Measurements from ENCODE around the gene GRIK5.
A peak's percentile ranks its signal among the peaks of the same experiment; 100 is the strongest.

Gene GRIK5

DNA sequence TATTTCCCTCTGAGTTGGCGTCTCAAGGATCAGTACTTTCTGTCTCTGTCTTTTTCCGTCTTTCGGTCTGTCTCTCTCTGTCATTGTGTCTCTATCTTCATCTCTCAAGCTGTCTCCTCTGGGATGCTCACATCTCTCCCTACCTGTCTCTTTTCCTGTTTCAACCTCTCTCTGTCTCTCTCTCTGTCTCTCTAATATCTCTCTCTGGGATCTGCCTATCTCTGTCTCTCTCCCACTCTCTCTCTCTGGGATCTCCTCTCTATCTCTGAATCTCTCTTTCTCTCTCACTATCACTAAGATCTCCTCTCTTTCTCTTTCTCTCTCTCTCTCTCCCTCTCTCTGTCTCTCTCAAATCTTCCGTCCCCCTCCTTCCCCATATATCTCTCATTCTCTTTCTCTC, 80.0 kb downstream of the GRIK5 start:
- no peak for DNase-seq

DNA sequence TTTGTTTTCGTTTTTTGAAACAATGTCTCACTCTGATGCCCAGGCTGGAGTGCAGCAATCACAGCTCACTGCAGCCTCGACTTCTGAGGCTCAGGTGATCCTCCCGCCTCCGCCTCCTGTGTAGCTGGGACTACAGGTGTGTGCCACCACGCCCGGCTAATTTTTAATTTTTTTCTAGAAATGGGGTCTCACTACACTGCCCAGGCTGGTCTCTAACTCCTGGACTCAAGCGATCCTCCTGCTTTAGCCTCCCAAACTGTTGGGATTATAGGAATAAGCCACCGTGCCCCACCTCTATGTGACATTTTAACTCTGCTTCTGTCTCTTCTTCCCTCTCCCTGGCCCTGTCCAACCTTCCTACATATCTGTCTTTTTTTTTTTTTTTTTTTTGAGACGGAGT, 81.1 kb downstream of the GRIK5 start:
- DNase-seq: no peak

DNA sequence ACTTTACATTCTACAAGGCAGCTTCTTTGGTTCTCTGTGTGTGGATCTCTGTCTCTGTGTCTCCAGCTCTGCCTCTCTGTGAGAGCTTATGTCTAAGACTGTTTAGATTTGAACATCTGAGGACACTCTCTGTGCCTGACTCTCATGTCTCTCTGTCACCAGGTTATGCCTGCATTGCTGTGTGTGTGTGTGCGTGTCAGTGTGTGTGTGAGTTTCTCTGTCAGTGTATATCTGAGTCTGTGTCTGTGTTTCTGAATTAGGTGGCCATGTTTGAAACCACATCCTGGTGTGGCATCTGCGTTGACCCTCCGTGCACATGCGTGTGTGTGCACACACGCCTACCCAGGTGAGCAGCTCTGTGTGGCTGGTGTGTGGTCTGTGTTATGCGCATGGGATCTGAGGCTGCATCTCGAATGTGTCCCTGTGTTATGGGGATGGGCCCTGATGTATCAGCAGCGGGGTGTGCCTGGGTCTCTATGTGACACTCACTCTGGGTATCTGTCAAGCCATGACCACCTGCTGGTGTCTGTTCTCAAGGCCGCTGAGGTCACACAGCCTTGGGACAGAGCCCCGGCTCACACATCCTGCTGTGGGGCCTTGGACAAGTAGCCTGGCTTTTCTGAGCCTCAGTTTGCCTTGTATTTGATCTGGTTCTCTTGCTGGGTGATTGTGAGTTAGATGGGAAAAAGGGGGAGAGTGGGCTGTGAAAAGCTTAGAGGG, 82.7 kb downstream of the GRIK5 start:
- no peak for DNase-seq

DNA sequence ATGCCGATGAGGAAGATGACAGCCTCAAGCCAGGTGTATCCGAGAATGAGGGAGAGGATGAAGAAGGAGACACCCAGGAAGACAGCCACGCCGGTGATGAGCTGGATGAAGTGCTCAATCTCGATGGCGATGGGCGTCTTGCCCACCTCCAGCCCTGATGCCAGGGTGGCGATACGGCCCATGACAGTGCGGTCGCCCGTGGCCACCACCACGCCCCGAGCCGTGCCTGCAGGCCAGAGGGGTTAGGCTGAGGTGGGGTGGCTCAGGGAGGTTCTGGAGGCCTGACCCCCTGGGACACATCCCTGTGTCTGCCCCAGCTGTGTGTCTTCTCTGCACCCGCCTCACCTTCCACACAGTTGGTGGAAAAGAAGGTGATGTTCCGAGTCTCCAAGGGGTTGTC, 85.0 kb downstream of the GRIK5 start:
- DNase-seq: no peak

DNA sequence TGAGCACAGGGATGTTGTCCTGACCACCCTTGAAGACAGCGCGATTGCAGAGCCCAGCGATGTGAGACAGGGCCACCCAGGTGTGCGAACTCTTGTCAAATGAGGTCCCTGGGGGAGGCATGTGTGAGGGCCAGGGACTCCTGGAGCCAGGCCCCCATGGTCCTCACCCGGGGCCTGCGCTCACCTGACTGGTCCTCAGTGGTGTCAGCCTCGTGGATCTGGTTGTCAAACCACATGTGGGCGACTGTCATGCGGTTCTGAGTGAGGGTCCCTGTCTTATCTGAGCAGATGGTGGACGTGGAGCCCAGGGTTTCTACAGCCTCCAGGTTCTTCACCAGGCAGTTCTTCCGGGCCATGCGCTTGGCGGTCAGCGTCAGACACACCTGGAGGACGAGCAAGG, 88.3 kb downstream of the GRIK5 start:
- DNase-seq: no peak

DNA sequence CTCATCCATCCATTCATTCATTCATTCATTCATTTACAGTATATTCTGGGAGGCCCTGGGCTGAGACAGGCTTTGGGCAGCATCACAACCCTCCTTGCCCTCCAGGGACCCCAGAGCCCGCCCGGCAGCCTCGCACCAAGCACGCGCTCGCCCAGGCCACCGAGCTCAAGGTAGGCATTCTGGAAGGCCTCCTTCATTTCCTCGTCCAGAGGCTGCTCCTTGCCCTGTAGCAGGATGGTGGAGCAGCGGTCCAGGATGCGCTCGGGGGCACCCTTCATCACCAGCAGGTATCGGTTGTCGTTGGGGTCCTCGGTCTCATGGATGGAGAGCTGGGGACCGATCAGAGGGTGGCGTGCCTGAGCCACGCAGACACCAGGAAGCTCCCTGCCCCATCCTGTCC, 91.5 kb downstream of the GRIK5 start:
- no peak for DNase-seq

DNA sequence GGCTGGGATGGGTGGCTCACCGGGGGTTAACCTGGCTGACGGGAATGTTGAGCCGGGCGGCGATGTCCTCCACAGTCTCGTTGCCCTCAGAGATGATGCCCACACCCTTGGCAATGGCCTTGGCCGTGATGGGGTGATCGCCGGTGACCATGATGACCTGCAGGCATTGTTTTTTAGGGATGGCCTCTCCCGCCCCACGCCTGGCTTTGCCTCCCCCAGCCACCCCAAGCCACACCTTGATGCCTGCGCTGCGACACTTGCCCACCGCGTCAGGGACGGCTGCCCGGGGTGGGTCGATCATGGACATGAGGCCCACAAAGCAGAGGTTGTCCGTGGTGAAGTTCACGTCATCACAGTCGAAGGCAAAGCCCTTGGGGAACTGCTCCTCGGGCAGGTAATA, 92.1 kb downstream of the GRIK5 start:
- DNase-seq: no peak

DNA sequence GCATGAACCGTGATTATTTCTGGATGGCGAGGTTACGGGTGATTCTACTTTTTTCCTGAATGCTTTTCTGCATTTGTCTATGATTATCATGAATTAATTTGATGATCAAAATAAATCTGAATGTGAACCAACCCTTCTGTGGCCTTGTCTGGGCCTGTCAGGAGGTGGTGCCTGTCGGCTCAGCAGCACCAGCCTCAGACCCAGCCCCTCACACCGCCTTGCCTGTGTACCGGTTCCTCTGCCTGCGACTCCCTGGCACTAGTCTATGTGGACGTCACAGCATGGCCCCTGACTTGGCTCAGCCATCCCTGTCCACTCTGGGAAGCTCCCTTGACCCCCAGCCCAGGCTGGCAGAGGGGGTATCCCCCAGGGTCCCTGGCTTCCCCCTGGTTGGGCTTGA, 95.4 kb downstream of the GRIK5 start:
- no peak for DNase-seq

DNA sequence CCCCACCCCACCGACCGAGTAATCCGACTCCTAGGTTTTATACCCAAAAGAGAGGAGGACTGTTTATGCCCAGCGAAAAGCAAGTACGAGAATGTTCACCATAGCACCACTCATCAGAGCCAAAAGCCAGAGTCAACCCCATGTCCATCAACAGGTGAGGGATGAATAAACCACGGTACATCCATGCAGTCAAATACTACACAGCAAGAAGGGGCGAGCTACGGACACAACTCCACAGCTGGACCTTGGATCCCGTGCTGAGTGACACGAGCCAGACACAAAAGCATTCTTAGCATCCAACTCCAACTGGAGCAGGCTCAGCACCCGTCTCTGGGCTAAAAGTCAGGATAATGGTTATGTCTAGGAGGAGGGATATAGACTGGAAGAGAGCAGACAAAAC, 98.6 kb downstream of the GRIK5 start:
- DNase-seq: no peak

DNA sequence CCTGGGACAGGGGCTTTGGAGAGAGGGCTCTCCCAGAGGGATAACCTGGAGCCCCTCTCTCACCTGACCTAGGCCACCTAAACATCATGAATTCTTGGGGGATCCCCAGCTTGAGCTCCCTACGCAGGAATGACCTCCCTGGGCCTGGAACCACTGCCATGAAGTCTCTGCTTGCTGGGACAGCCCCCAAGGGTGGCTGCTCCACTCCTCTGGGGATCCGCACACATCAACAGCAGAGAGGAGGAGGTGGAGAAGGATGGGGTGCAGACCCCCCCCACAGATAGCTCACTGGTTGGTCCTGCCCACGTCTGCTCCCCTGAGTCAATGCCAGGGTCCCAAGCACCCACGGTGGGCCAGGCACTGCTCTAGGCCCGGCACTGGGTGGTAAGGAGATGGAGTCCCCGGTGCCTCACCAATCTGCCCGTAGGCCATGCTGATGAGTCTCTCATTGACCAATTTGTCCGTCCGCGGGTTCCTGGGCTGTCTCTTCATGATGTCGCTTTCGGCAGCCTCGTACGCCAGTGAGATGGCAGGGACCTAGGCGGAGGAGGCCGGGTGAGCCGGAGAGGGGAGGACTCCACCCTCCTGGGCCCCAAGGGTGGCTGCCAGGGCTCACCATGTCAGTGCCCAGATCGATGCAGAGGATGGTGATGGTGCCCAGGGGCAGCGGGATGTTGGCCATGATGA, 100.1 kb downstream of the GRIK5 start:
- DNase-seq: no peak

DNA sequence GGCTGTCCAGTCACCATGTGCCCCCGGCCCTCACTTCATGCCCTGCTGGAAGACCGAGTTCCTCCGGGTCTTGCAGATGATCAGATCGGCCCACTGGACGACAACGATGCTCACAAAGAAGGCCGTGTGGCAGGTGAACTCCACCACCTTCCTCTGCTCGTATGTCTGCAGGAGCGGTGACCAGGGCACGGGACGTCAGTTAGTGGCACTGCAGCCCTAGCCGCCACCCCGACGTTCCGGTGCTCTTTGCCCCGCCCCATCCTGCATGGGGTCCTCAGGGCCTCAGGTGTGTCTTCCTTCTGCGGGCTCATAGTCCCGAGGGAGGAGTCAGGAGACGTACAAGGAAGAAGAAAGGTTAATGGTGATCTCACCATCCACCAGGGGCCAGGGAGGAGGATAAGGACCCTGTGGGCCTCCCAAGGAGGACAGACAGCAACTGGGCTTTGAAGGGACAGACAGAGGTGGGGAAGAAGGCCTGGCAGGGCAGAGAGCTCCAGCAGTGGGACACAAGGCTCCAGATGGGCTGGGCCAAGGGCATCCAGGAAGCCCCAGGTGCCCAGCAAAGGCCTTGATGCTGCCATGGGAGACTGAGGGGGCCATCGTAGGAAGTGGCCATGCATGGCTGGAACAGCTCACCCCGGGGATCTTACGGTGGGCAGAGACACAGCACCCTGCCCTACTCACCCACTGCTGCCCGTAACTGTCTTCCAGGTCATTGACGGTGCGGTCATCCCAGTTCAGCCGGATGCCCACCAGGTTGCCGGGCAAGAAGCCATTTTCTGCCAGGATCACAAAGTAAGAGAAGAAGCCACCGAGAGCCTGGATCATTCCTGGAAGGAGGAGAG, 101.0 kb downstream of the GRIK5 start:
- DNase-seq: no peak

DNA sequence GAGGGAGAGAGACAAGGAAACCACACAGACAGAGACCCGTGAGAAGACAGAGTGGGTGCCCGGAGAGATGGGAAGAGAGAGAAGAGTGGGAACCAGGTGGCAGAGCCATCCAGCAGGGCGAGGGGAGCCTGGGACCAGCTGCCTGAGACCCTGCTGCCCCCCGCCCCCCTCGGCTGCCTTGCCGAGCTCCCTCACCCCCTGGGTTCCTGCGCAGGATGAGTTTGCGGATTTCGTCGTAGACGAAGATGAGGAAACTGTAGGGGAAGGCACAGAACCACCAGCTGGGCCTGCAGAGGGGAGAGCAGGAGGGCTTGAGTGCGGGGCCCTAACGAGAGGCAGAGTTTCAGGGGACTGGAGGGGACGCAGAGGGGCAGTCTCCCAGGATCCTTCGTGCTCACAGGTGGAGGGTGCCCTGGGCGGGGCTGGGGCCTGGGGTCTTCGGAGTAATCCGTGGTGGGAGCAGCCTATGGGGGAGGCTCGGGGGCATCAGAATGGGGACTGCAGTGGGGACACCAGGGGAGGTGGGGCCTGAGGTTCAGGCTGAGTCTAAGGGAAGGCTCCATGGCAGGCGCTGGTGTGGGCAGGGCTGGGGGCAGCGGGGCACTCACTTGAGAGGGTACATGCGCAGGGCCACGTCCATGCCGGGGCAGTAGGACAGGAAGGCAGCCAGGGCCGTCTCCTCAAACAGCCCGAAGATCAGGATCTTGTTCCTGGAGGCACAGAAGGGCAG, 102.8 kb downstream of the GRIK5 start:
- no peak for DNase-seq

DNA sequence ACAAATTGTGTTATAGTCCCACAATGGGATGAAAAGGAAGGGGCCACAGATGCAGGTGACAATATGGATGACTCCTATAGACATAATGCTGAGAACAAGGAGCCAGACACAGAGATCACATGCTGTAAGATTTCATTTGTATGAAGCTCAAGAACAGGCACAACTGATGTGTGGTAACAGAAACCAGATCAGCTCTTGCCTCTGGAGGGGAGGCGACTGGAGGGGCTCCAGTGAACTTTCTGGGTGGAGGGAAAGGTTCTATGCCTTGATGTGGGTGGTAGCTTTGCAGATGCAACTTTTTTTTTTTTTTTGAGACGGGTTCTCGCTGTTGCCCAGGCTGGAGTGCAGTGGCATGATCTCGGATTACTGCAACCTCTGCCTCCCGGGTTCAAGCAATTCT, 104.9 kb downstream of the GRIK5 start:
- DNase-seq: no peak

DNA sequence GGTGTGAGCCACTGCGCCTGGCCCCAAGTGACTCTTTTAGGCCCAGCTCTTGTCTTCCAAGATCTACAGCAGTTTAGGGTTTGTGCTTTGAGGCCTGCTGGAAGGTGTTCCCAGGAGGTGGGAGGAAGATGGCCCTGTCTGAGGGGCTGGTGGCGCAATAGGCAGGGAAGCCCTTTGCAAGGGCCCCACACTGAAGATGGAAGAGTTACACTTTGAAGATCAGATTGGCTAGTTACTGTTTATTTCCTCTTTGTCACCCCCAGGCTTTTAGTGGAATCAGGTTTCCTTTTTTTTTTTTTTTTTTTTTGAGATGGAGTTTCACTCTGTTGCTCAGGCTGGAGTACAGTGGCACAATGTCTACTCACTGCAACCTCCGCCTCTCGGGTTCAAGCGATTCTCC, 109.0 kb downstream of the GRIK5 start:
- DNase-seq: no peak

DNA sequence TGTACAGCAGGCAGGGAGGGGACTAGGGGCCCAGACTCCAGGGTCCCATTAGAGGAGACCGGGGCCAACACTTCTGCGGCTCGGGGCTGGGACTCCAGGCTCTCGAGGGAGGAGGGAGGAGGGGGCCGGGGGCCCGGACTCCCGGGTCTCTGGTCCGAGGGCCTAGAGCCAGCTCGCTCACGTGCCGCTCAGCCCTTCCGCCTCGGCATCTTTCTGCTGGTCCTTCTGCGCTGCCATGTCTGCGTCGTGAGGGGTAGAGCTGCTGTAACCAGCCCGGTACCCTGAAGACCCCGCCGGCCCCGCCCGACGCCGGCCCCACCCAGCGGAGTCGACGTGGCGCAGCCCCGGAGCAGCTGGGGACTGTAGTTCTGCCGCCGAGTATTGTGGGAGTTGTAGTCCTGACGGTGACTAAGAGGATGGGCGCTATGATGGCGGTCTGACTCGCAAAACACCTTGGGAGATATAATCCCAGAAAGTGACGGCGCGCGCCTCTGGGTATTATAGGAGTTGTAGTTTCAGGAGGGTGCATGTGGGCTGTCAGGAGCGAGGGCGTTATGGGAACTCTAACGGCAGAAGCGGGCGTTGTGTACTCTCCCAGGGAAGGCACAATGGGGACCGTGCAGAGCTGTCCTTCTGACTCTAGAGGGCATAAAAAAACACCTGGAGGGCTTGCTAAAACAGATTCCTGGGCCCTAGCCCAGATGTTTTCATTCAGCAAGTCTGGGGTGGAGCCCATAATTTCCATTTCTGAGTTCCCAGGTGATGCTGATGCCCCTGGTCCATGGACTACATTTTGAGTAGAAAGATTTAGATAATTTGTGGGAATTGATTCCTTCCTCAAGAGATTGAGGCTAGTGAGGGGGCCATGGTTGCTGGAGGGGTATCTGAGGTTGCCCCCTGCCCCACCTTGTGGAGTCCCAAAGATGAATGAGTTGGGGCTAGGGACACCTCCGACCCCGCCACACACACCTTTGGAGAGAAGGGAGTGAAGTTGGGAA, 110.7 kb downstream of the GRIK5 start, which contains the start of gene RABAC1:
Gene RABAC1, minus strand, starts transcription at position 266 of the 998 bp plus-strand sequence. Its CDS starts 29 bp downstream, at position 237.
- DNase-seq: peak; percentile 93

DNA sequence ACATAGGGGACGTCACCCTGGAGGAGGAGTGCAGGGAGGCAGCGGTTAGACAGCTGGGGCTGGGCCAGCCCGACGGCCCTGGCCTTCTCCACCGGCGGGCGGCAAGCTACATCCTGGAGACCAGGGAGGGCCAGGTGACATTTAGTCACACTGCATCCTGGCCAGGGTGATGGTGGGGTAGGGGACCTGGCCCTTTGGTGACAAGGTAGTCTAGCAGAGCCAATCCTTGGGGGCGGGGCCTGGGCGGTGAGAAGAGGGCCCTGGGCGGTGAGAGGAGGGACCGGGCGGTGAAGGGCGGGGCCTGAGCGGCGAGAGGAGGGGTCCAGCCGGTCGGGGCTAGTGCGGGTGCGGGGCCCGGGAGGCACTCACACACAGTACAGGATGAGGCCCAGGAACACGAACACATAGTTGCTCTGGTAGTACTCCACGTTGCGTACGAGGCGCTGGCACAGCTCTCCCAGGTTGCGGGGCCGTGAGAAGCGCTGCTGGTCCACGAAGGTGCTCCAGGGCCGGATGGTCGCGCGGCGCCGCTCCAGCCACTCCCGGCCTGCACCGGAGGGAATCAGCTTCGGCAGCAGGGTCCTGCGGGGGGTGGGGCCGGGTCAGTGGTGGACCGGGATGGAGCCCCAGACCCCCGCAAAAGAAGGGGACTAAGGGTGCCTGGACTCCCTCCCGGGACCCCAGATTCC, 111.5 kb downstream of the GRIK5 start:
- DNase-seq: peak; percentile 73

DNA sequence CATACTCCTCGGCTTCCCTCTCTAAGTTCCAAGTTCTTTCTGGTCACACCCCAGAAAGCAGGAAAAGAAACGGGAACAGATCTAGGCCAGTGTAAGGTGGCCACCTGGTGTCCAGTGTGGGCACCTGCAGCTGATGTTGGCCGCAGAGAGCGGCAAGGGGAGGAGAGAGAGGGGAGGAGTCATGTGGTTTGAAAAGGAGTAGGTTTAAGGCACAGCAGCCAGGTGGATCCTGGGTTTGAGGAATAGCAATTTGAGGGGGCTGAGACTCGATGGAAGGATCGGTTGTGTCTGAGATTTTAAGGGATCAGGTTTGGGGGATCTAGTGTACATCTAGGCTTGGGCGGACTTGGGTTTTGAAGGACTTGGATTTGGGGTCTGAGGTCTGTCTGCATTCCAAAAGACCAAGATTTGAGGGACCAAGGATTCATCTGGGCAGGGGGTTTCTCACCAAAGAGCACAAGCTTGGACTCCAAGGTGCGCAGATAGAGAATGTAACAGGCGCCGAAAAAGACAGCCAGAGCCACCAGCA, 112.1 kb downstream of the GRIK5 start:
- peak; percentile 79 for DNase-seq

DNA sequence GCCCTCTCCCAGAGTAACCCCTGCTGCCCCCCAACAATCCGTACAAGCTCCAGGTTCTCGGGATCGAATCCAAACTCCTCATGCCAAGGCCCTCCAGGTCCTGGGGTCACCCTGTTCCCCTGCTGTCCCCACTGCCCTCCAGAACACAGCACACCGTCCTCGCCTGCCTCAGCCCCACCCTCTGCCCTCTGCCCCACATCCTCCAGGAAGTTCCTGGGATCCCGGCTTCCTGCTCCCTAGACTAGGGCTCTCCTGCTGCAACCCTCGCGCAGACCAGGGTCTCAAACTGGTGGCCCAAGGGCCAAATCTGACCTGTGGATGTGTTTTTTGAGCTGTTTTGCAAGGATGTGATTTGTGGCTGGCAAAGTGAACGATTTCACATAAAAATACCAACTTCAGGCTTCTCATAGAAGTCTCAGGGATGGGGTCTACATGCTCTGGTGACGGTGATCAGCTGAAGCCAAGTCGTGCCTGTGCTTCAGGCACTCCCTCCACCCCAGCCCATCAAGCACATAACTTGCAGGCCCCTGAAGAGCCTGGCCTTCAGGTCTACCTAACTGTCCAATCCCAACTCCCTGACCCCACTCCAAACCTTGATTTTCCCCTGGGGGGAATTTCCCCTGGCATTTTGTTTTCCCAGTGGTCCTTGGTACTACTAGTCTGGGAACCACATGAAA, 112.7 kb downstream of the GRIK5 start:
- no peak for DNase-seq

DNA sequence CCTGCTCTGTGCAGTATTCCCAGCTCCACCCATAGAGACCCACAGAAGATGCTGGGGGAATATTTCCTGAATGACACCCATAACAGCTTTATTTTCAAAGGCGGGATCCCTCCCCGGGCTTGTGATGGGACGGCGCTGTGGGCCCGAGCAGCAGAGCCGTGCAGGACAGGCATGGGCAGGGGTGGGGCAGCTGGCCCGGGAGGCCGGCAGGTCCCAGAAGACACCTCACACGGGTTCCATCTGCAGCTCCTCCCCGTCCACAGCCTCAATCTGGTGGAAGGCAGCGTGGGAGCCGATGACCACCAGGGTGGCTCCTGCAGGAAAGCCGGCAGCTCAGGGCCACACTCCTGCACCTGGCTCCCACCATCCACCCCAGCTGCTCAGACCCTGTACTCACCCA, 113.4 kb downstream of the GRIK5 start:
- DNase-seq: no peak

DNA sequence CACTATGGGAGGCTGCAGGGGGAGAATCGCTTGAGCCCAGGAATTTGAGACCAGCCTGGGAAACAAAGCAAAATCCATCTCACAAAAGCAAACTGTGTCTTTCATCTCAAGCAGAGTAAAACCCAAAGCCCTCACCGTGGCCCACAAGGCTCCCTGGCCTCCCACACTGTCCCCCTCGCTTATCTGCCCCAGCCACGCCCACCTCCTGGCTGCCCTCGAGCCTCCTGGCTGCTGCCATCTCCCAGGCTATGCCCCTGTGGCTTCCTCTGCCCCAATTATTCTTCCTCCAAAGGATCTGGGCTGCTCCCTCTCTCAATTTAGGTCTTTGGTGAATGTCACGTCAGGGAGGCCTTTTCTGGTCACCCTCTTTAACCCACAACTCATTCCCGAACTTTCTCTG, 114.5 kb downstream of the GRIK5 start:
- DNase-seq: no peak
